Measurements from ENCODE around the gene DHCR24.

DNA sequence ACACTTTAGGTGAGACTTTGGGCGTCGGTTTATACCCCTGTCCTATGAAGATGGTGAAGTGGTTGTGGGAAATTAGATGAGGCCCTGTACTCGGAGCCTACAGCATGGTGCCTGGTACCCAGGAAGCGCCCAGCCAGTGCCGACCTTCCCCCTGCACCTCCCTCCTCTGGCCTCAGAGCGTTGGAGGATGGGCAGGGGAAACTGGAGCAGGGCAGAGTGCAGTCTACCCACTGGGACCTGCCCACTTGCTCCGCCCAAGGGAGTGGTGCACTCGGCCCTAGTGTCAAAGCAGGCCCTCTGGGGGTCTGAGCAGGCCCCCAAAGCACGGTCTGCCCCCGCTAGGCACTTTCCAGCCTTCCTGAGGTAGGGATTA lies 72.9 kb downstream of the DHCR24 start:
- TF ChIP-seq CTCF (conservative IDR thresholded peaks at IDR 0.05) (no peak), ZFX (IDR thresholded peaks at IDR 0.05) (no peak)
